Measurements from ENCODE around the gene UGGT2. TPM values are rescaled to one million over a fixed set of nuclear protein-coding genes. Genes with fewer than 3 reads are reported as not detected.
"Not testable (repeated sequence)": the region's sequence is repeated elsewhere in the genome, so short reads cannot be mapped to it uniquely, and the experiment has no call there.

Gene UGGT2
- polyA plus RNA-seq, 5 donors, result 29.7 to 56.2 (median 45.1) TPM

DNA sequence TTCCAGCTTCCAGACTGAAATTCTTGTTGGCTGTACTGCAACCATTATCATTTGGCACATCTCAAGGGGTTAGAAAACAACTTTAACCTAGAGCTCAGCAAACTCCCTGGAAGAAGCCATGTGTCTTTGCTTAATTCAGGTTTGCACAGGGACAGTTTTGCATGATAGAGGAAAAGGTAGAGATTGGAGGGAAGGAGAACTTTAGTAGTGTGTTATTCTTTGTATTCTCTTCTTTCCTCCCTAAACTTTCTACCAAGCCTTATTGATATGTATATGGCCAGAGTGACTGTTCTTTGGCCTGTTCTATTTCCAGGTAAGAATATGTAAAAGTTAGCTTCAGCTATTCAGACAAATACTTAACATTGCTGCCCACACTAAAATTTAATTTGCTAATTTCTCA lies 53.1 kb downstream of the UGGT2 start:
- DNase-seq, result no peak

DNA sequence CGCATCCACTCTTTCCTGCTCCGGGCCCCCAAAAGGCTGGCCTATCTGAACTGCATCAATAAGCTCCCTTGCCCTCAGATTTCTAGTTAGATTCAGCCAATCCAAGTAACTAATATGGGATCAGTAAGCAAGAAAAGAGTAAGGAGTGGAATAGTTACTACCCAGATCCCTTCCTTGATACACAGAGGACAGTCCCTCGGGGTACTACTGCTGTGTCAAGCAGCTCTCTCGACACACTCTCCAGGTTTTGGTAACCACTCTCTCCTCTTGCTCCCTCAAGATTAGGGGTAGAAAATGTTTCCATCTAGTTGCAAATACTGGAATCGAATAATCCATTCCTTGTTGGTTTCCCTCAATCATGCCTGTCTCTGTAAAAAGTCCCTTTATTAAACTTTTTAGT lies 65.4 kb downstream of the UGGT2 start:
- DNase-seq, result no peak

DNA sequence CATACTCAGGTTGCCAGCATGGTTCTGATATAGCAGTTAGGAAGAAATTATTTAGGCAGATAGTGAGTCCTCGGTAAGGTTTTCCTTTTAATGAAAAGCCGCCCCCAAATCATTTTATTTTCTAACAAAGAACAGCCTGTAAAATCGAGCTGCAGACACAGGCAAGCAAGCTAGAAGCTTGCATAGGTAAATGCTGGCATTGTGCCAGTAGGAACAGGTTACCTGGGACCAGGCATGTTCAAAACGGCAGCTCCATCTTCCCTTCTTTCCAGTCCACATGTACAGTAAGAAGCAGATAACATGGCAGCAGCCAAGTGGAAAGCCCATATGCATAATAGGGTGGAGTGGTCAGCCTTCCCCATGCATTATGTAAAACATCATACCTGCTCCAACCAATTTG lies 71.1 kb downstream of the UGGT2 start:
- DNase-seq, result no peak

DNA sequence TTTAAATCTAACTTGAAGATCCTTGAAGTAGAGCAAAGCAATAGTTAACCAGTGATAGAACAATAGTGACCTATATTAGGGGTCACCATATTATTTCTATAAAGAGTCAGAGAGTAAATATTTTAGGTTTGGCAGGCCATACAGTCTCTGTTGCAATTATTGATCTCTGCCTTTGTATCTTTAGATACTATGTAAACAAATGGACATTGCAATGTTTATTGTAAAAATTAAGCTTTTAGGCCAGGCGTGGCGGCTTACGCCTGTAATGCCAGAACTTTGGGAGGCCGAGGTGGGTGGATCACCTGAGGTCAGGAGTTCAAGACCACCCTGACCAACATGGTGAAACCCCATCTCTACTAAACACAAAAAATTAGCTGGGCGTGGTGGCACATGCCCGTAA lies 80.5 kb downstream of the UGGT2 start:
- DNase-seq, result not testable (repeated sequence)

DNA sequence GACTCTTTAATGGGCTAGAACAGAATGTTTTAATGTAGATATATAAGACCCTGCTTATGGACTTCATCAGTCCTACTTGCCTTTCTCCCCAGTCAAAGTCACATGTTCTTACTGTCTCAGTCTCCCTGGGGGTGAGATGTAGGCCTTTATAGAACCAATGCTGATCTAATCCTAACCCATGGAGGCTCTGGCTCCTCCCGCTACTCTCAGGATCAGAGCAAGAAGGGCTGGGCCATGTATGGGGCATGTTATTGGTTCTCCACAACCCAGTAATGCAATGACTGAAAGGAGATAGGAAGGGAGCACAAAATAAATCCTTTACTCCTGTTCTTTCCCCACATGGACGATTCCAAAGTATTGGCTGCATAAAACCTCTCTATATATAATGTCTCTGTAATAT lies 82.3 kb downstream of the UGGT2 start:
- DNase-seq, result no peak

DNA sequence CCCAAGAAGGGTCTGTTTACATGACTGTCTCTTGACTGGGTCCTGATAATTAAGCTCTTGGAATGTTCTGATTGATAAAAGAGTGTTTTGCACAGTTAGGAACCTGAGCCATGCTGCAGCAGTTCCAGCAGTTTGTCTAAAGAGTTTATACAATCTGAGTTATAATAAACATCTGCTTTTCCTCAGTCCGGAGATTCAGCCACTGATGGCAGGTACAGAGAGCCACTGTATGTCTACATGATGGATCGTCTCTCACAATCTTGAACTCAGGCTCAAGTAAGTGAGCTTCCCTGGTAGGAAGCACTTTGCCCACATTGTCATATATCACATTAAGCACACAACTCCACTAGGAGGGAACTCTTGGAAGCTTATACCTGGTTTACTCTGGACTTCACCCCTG lies 84.3 kb downstream of the UGGT2 start:
- DNase-seq, result no peak

DNA sequence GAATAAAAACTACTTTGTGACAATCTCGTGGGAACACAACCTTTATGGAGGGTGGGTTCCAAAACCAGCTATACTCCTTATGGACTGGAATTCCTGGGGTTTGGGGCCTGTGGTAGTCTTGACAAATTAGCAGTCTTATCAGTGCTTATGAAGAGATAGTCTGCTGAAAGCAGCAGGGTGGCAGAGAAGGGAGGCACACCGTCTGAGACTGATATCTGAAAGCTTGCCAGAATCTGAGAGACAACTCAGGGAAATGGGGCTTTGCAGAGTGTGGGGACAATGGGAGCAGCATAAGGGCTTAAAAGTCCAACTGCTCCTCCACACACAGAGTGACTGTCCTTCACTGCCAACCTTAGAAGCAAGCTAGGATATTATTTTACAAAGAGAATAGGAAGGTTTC lies 95.9 kb downstream of the UGGT2 start:
- no peak for DNase-seq

DNA sequence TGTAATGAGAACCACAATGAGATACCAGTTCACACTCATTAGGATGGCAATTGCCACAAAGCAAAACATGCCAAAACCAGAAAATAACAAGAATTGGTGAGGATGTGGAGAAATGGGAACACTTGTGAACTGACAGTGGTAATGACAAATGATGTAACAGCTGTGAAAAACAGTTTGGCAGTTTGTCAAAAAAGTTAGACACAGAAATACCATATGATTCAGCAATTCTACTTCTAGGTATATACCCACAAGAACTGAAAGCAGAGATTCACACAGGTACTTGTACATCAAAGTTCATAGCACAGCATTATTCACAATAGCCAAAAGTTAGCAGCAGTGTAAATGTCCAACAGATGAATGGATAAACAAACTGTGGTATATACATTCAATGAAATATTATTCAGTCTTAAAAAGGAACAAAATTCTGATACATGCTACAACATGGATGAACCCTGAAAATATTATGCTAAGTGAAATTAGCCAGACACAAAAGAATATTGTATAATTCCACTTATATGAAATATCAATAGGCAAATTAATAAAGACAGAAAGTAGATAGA lies 96.5 kb downstream of the UGGT2 start:
- DNase-seq, result no peak

DNA sequence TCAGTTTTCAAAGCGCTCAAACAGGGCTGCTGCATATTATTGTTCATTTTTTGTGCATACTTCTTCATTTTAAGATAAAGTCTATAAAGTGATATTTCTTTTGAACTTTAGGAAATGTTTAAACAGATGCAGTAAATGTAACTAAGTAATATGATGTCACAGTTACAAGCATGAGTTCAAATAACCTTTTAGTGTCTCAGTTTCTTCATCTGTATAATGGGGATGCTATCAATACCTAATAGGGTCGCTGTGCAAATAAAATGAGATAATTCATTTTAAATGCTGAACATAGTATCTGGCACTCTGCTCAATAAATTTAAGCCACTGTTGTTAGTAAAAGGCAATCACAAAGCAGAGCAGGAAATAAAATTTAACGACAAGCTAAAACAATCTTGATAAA lies 97.5 kb downstream of the UGGT2 start:
- no peak for DNase-seq

DNA sequence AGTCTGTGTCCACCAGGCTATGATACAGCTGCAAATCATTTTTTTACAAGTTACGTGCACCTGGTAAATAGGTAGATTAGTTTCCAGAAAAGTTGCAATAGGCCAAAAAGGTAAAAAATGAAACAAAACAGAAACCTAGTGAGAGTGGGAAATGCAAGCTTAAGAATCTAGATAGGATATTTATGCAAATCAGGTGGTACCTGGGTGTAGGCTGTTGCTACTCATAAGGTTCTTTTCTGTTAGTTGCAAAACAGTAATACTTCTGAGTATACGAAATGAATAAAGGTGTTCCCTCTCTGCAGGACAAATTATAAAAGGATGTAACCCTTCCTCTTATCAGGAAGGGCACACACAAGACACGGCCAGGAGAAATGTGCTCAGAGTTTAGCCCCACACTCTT lies 97.9 kb downstream of the UGGT2 start:
- DNase-seq, result no peak

DNA sequence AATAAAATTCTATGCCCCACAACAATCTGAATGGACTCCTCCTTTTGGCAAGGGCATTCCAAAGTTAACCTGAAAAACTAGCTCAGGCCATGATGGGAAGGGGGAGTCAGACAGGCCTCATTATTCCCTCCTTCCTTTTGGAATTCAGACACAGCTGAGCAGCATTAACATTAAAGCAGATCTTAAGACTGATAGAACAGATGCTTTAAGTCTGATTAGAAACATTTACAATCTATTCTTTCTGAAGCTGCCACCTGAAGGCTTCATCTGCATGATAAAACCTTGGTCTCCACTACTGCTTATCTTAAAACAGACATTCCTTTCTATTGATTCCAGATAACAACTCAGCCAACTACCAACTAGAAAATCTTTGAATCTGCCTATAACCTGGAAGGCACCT lies 98.9 kb downstream of the UGGT2 start:
- no peak for DNase-seq

DNA sequence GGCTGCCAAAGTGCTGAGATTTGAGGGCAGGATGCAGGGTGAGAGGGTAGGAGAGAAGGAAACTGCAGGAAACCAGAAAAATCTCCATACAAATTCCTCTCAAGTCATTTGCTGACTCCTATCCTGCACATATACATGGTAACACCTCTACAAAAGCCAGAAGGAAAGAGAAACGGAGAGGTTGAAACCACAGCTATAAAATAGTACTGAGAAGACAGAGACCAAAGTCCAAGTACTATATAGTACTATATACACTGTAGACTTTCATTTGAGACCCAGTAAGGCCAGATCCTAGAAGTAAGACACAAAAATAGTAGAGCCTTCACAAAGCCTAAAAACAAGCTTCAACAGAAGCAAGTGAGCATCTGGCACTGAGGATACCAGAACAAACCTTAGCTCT lies 103.1 kb downstream of the UGGT2 start:
- no peak for DNase-seq

DNA sequence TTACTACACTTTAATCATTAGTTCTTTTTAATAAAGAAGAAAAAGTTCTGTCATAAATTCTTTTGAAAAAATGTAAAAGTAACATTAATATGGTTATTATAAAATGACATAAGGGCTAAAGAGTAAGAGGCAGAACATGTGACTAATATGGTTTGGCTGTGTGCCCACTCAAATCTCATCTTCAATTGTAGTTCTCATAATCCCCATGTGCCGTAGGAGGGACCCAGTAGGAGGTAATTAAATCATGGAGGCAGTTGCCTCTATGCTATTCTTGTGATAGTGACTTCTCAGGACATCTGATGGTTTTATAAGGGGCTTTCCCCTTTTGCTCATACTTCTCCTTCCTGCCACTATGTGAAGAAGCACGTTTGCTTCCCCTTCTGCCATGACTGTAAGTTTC lies 104.5 kb downstream of the UGGT2 start:
- no peak for DNase-seq

DNA sequence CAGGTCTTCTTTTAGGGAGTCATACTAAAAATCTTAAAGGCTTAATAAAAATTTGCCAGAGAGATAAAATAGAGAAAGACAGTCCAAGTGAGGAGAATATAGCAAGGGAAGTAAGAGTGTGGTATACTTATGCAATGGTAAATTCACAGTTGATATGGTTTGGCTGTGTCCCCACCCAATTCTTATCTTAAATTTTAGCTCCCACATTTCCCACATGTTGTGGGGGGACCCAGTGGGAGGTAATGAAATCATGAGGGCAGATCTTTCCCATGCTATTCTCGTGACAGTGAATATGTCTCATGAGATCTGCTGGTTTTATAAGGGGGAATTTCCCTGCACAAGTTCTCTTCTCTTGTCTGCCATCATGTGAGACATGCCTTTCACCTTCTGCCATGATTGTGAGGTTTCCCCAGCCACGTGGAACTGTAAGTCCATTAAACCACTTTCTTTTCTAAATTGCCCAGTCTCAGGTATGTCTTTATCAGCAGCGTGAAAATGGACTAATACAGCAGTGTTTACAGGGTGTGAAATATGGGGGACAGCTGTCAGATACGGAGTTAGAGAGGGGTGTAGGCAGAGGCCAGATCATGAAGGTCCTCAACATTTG lies 115.4 kb downstream of the UGGT2 start:
- DNase-seq, result no peak

DNA sequence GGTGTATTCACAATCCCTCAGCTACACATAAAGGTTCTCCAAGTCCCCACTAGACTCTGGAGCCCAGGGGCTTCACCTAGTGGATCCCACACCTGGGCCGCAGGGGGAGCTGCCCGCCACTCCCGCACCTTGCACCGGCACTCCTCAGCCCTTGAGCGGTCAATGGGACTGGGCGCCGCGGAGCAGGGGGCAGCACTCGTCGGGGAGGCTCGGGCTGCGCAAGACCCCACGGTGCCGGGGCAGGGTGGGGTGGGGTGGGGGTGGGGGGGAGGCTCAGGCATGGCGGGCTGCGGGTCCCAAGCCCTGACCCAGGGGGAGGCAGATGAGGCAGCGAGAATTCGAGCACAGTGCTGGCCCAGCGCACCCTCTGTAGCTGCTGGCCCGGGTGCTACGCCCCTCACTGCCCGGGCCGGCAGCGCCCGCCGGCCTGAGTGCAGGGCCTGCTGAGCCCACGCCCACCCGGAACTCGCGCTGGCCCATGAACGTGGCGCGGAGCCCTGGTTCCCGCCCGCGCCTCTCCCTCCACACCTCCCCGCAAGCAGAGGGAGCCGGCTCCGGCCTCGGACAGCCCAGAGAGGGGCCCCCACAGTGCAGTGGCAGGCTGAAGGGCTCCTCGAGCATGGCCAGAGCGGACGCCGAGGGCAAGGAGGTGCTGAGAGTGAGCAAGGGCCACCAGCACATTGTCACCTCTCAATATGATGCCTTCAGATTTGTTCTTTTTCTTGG lies 121.7 kb downstream of the UGGT2 start:
- DNase-seq, result no peak

DNA sequence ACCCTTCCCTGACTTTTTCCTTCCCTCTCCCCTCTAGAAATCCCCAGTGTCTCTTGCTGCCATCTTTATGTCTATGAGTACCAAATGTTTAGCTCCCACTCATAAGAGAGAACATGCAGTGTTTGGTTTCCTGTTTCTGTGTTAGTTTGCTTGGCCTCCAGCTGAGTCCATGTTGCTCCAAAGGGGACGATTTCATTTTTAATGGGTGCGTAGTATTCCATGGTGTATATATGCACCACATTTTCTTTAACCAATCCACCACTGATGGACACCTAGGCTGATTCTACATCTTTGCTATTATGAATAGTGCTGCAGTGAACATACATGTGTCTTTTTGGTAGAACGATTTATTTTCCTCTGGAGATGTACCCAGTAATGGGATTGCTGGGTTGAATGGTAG lies 123.8 kb downstream of the UGGT2 start:
- DNase-seq, result no peak

DNA sequence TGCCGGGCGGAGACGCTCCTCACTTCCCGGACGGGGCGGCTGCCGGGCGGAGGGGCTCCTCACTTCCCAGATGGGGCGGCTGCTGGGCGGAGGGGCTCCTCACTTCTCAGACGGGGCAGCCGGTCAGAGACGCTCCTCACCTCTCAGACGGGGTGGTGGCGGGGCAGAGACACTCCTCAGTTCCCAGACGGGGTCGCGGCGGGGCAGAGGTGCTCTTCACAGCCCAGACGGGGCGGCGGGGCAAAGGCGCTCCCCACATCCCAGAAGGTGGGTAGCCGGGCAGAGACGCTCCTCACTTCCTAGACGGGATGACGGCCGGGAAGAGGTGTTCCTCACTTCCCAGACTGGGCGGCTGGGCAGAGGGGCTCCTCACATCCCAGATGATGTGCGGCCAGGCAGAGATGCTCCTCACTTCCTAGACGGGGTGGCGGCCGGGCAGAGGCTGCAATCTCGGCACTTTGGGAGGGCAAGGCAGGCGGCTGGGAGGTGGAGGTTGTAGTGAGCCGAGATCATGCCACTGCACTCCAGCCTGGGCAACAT lies 124.8 kb downstream of the UGGT2 start:
- DNase-seq, result not testable (repeated sequence)

DNA sequence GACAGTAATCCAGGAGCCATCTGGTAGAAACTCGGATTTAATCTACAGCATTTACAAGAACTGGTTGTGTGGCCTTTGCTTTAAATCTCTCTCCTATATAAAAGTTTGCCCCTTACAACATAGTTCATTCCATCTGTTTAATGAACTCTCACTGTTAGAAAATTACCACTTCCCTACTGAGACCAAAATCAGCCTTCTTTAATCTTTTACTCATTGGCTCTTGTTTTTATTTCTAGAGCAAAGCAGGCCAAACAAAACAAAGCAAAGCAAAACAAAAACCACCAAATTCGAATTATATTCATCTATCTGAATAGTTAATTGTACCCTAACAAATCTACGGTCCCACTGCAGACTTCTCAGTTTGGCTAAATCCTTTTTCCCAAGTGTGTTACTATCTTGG lies 127.0 kb downstream of the UGGT2 start:
- DNase-seq, result no peak

DNA sequence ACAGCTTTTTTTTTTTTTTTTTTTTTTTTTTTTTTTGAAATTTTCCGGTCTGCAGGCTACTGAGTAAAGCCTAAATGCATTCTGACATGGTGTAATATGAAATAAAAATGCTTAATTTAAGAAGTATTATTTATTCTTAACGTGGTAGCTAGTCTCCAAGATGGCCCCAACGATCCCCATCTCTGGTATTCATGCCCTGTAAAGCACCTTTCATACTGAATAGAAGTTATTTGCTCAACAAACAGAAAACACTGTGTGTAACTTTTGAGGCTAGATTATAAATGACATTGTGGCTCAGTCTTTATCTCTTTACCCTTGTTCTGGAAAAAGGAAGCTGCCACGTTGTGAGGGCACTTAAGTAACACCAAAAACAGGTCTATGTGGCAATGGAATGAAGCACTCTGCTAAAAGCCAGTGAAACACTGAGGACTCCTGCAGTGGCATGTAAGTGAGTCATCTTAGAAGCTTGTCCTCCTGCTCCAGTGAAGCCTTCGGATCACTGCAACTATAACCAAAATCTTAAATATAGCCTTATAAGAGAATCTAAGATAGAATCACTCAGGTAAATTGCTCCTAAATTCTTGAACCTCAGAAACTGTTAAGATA lies 128.7 kb downstream of the UGGT2 start:
- no peak for DNase-seq

DNA sequence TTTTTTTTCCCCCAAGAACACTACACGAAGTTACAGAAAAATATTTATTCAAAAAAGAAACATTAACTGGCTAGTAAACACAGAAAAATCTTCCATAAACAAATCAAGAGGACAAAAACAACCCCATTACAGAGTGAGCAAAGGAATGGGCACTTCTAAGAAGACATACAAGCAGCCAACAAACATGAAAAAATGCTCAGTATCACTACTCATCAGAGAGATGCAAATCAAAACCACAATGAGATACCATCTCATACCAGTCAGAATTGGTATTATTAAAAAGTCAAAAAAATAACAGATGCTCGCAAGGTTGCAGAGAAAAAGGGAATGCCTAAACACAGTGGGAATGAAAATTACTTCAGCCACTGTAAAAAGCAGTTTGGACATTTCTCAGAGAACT lies 131.7 kb downstream of the UGGT2 start:
- DNase-seq, result no peak

DNA sequence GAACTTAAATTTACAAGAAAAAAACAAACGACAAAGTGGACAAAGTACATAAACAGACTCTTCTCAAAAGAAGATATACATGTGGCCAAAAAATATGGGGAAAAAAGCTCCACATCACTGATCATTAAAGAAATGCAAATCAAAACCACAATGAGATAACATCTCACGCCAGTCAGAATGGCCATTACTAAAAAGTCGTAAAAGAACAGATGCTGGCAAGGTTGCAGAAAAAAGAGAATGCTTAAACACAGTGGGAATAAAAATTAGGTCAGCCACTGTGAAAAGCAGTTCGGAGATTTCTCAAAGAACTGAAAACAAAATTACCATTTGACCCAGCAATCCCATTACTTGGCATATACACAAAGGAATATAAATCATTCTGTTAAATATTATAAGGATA lies 132.7 kb downstream of the UGGT2 start:
- no peak for DNase-seq

DNA sequence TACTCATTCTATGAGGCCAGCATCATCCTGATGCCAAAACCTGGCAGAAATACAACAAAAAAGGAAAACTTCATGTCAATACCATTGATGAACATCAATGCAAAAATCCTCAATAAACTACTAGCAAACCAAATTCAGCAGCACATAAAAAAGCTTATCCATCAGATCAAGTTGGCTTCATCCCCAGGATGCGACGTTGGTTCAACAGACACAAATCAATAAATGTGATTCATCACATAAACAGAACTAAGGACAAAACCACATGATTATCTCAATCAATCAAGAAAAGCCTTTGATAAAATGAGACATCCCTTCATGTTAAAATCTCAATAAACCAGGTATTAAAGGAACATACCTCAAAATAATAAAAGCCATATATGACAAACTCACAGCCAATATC lies 134.3 kb downstream of the UGGT2 start:
- DNase-seq, result no peak

DNA sequence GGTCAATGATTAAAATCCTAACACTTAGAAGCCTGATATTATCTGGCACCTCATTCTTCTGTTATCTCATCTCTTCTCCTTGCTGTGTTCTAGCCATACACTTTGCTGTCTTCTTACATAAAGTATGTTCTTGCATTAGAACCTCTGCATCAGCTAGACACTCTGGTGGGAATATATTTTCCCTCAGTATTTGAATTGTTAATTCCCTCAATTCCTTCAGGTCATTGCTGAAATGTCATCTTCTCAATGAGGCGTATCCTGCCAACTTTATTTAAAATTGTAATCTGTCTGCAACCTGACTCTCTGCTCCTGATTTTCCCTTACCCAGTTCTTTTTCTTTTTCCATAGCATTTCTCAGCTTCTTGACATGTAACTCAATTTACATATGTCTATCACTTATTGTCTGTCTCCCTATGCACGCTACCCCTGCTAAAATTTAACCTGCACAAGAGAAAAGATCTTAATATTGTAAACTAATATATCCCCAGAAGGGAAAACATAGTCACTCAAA lies 138.2 kb downstream of the UGGT2 start:
- no peak for DNase-seq

Data from right lung (tissue), 5 donors.